AG08396 (cell line): ENCODE data around the gene CCDC91.

ENCODE experiments used
- DNase-seq: peaks from one replicate; pipeline ENCODE4 v3.0.0; 2012; ENCODE audit warnings: low spot score, mixed read lengths

CCDC91 gene

DNA sequence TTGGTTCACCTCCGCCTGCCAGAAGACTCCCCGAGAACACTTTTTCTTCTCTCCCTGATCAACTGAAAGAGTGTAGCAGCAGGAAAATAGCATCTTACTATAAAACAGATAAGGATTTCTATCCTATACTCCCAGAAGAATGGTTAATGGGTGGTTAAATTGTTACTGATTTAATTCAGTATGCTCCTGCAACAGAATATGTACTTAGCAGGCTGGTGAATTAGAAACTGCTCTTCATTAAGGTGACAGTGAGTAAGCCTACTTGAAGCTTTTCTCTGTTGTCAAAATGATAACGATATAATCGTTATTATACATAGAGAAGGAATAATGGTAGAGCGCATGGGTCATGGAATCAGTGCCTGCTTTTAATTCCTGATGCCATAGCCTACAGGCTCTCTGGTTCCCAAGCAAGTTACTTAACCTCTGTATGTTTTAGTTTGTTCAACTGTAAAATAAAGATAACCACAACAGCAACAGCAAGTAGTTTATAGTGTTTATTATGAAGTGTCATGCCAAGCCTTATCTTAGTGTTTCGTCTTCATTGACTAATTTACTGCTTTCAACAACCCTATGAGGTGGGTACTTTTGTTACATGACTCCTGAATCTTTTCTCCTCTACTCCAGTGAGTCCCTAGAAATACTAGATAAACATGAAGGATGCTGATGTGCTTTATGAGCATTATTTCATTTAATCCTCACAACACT, 392.6 kb downstream of the CCDC91 start:
- DNase-seq = no peak

DNA sequence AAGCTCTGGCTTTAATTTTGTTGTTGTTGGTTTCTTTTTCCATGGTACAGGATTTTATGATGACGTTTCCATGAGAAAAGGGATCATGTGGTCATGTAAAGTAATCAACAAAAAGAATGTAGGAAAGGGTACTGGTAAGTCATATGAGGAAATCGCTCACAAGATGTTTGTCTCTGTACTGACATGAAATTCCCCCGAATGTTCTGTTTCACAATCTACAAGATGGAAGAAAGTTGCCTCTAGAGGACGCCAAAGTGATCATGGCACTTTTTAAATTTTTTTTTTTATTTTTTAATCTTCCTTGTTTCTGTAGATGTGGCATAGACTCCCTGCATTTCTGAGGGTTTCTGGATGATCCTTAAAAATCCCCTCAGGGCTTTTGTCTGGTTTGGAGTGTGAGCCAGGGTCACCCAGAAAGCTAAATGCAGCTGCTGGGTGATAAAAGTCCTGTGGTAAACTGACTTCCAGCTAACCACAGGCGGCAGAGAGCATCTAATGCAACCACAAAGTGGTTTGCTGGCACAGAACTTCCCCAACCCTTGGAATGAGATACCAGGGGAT, 393.5 kb downstream of the CCDC91 start:
- DNase-seq = no peak

- no peak for DNase-seq
Measured at GRCh38 chr12:28585146-28585545, 394.9 kb downstream of the CCDC91 start.

- DNase-seq = no peak
Measured at GRCh38 chr12:28586481-28586880, 396.2 kb downstream of the CCDC91 start.

GRCh38 chr12:28591831-28592230, 401.6 kb downstream of the CCDC91 start:
- no peak for DNase-seq
